Muscle layer of duodenum (tissue), 2 donors: ENCODE results near the gene GNG13.

Experiments used
- H3K27ac ChIP-seq: one replicate; pipeline ENCODE4 v1.7.0; 2013; ENCODE audit warnings: mild to moderate bottlenecking, low read length
- H3K27me3 ChIP-seq: one replicate; pipeline ENCODE4 v1.7.0; 2013; ENCODE audit warnings: low read depth, mild to moderate bottlenecking, control low read depth, low read length
- H3K36me3 ChIP-seq, 2 donors: one replicate each; pipeline ENCODE4 v1.7.0; 2013; ENCODE audit warnings: low read length in 2 of 2, control low read depth in 1 of 2, mild to moderate bottlenecking in 1 of 2; ENCODE audit not compliant: insufficient read depth in 2 of 2, control insufficient read depth in 1 of 2
- H3K4me1 ChIP-seq, 2 donors: one replicate each; pipeline ENCODE4 v1.7.0; 2013; ENCODE audit warnings: low read length in 2 of 2, mild to moderate bottlenecking in 2 of 2, control low read depth in 1 of 2, moderate library complexity in 1 of 2; ENCODE audit not compliant: insufficient read depth in 2 of 2, control insufficient read depth in 1 of 2
- H3K4me3 ChIP-seq, 2 donors: one replicate each; pipeline ENCODE4 v1.7.0; 2013; ENCODE audit warnings: low read length in 2 of 2, low read depth in 1 of 2, mild to moderate bottlenecking in 1 of 2
- H3K9me3 ChIP-seq, 2 donors: one replicate each; pipeline ENCODE4 v1.7.0; 2013; ENCODE audit warnings: low read length in 2 of 2, control low read depth in 1 of 2, mild to moderate bottlenecking in 1 of 2; ENCODE audit not compliant: control insufficient read depth in 1 of 2
- donor health status: healthy.

The GNG13 gene

GRCh38 chr16:819336-820043 lies 19.0 kb upstream of the GNG13 start:
- no peaks in the 10 kb centered on the region for H3K4me1 ChIP-seq
- H3K4me3 ChIP-seq, result no peak overlapping the region
- peaks cover 8% of the 10 kb centered on the region for H3K27me3 ChIP-seq
- H3K36me3 ChIP-seq, result no peaks in the 10 kb centered on the region
- no peak overlapping the region for H3K27ac ChIP-seq
- no peaks in the 10 kb centered on the region for H3K9me3 ChIP-seq

GRCh38 chr16:818592-818991 lies 18.1 kb upstream of the GNG13 start:
- Histone ChIP-seq H3K9me3 (no peaks in the 10 kb centered on the region), H3K27ac (no peak overlapping the region), H3K4me1 (no peaks in the 10 kb centered on the region), H3K36me3 (no peaks in the 10 kb centered on the region), H3K4me3 (no peak overlapping the region), H3K27me3 (peaks cover 8% of the 10 kb centered on the region)

- Histone ChIP-seq H3K27ac (no peak overlapping the region), H3K4me3 (no peak overlapping the region), H3K36me3 (no peaks in the 10 kb centered on the region), H3K9me3 (no peaks in the 10 kb centered on the region), H3K27me3 (peaks cover 8% of the 10 kb centered on the region), H3K4me1 (no peaks in the 10 kb centered on the region)
These were observed 17.6 kb upstream of the GNG13 start for GRCh38 chr16:818132-818531.

GRCh38 chr16:817001-817906 lies 16.7 kb upstream of the GNG13 start:
- no peaks in the 10 kb centered on the region for H3K4me1 ChIP-seq
- H3K9me3 ChIP-seq, result peaks cover 0 to under 1% of the 10 kb centered on the region in 2 donors
- H3K27me3 ChIP-seq, result peaks cover 12% of the 10 kb centered on the region
- H3K4me3 ChIP-seq, result no peak overlapping the region
- no peaks in the 10 kb centered on the region for H3K36me3 ChIP-seq
- H3K27ac ChIP-seq, result no peak overlapping the region

GRCh38 chr16:815861-816260 lies 15.3 kb upstream of the GNG13 start:
- Histone ChIP-seq H3K9me3 (peaks cover 0 to 2% of the 10 kb centered on the region in 2 donors), H3K4me1 (no peaks in the 10 kb centered on the region), H3K36me3 (no peaks in the 10 kb centered on the region), H3K27ac (no peak overlapping the region), H3K4me3 (no peak overlapping the region), H3K27me3 (peaks cover 12% of the 10 kb centered on the region)

- no peaks in the 10 kb centered on the region for H3K4me1 ChIP-seq
- H3K9me3 ChIP-seq, result peaks cover 0 to 2% of the 10 kb centered on the region in 2 donors
- H3K36me3 ChIP-seq, result no peaks in the 10 kb centered on the region
- H3K27me3 ChIP-seq, result peaks cover 12% of the 10 kb centered on the region
- no peak overlapping the region for H3K27ac ChIP-seq
- H3K4me3 ChIP-seq, result no peak overlapping the region
These were observed 14.4 kb upstream of the GNG13 start for GRCh38 chr16:814974-815373.

- peaks cover 8% of the 10 kb centered on the region for H3K27me3 ChIP-seq
- H3K27ac ChIP-seq, result no peak overlapping the region
- H3K36me3 ChIP-seq, result no peaks in the 10 kb centered on the region
- peaks cover 0 to 2% of the 10 kb centered on the region in 2 donors for H3K9me3 ChIP-seq
- no peaks in the 10 kb centered on the region for H3K4me1 ChIP-seq
- no peak overlapping the region for H3K4me3 ChIP-seq
These were observed 13.4 kb upstream of the GNG13 start for GRCh38 chr16:813916-814412.

- Histone ChIP-seq H3K4me1 (peaks cover 2 to 5% of the 10 kb centered on the region in 2 donors), H3K4me3 (no peak overlapping the region), H3K36me3 (no peaks in the 10 kb centered on the region), H3K9me3 (peaks cover 0 to 2% of the 10 kb centered on the region in 2 donors), H3K27ac (no peak overlapping the region), H3K27me3 (peaks cover 4% of the 10 kb centered on the region)
These were observed 12.8 kb upstream of the GNG13 start for GRCh38 chr16:813204-813915.

- peaks cover 0 to 2% of the 10 kb centered on the region in 2 donors for H3K9me3 ChIP-seq
- H3K36me3 ChIP-seq, result no peaks in the 10 kb centered on the region
- H3K27me3 ChIP-seq, result peaks cover 4% of the 10 kb centered on the region
- no peak overlapping the region for H3K27ac ChIP-seq
- H3K4me1 ChIP-seq, result peaks cover 3 to 9% of the 10 kb centered on the region in 2 donors
- peak overlapping the region; percentile 66 to 72 for H3K4me3 ChIP-seq
These were observed 7.5 kb upstream of the GNG13 start for GRCh38 chr16:808085-808386.

- Histone ChIP-seq H3K36me3 (no peaks in the 10 kb centered on the region), H3K27ac (no peak overlapping the region), H3K4me1 (peaks cover 3 to 9% of the 10 kb centered on the region in 2 donors), H3K27me3 (peaks cover 5% of the 10 kb centered on the region), H3K4me3 (peak overlapping the region; percentile 66 to 72), H3K9me3 (peaks cover 0 to 2% of the 10 kb centered on the region in 2 donors)
These were observed 7.0 kb upstream of the GNG13 start for GRCh38 chr16:807347-808084.
